Stimulated activated naive CD4-positive, alpha-beta T cell treated with Interleukin-2 at 50 U/mL for 16 hours (primary cell): Measurements from ENCODE around the gene NCKAP5.

Experiments used
- DNase-seq: peaks from one replicate; lab custom pipeline; 2025; lab: John Stamatoyannopoulos, UW

The NCKAP5 gene

GRCh38 chr2:133204421-133204820 is 363.8 kb downstream of the NCKAP5 start:
- DNase-seq = no peak

GRCh38 chr2:133200684-133201421 is 367.4 kb downstream of the NCKAP5 start:
- no peak for DNase-seq

- no peak for DNase-seq
Observed at GRCh38 chr2:133198678-133199077, 369.6 kb downstream of the NCKAP5 start.

GRCh38 chr2:133197156-133197555 is 371.1 kb downstream of the NCKAP5 start:
- DNase-seq = no peak

GRCh38 chr2:133194777-133195335 is 373.4 kb downstream of the NCKAP5 start:
- no peak for DNase-seq

GRCh38 chr2:133194362-133194655 is 374.0 kb downstream of the NCKAP5 start:
- DNase-seq = no peak

GRCh38 chr2:133193544-133194361 is 374.5 kb downstream of the NCKAP5 start:
- DNase-seq = no peak

- no peak for DNase-seq
Observed at GRCh38 chr2:133192028-133192427, 376.2 kb downstream of the NCKAP5 start.

GRCh38 chr2:133177196-133177595 is 391.1 kb downstream of the NCKAP5 start:
- DNase-seq = no peak

GRCh38 chr2:133175926-133176325 is 392.3 kb downstream of the NCKAP5 start:
- no peak for DNase-seq

GRCh38 chr2:133173224-133173623 is 395.0 kb downstream of the NCKAP5 start:
- DNase-seq = no peak

- DNase-seq = no peak
Observed at GRCh38 chr2:133171393-133172004, 396.8 kb downstream of the NCKAP5 start.

GRCh38 chr2:133169274-133169912 is 398.9 kb downstream of the NCKAP5 start:
- no peak for DNase-seq

GRCh38 chr2:133167990-133168389 is 400.3 kb downstream of the NCKAP5 start:
- no peak for DNase-seq

- DNase-seq = no peak
Observed at GRCh38 chr2:133167223-133167622, 401.0 kb downstream of the NCKAP5 start.

- no peak for DNase-seq
Observed at GRCh38 chr2:133166031-133166430, 402.2 kb downstream of the NCKAP5 start.

GRCh38 chr2:133163111-133163510 is 405.2 kb downstream of the NCKAP5 start:
- DNase-seq = no peak

GRCh38 chr2:133158442-133158841 is 409.8 kb downstream of the NCKAP5 start:
- DNase-seq = no peak

GRCh38 chr2:133158024-133158423 is 410.2 kb downstream of the NCKAP5 start:
- no peak for DNase-seq

- no peak for DNase-seq
Observed at GRCh38 chr2:133157141-133157540, 411.1 kb downstream of the NCKAP5 start.

GRCh38 chr2:133152801-133153200 is 415.5 kb downstream of the NCKAP5 start:
- DNase-seq = no peak

GRCh38 chr2:133148187-133148586 is 420.1 kb downstream of the NCKAP5 start:
- DNase-seq = no peak
